Measurements from ENCODE around the gene TTYH1.
A peak's percentile ranks its signal among the peaks of the same experiment; 100 is the strongest.
"Not testable (repeated sequence)": the region's sequence is repeated elsewhere in the genome, so short reads cannot be mapped to it uniquely, and the experiment has no call there.

Gene TTYH1

GRCh38 chr19:54415208-54415900 is at the start of gene TTYH1:
TTYH1 (plus strand) TSS chr19:54415464; CDS start chr19:54415553, 89 bp downstream.
- DNase-seq, result peak in 1 of 2 donors; percentile 63

- DNase-seq, result not testable (repeated sequence)
Observed at GRCh38 chr19:54365798-54366197, 49.5 kb upstream of the TTYH1 start.

- DNase-seq, result no peak
Observed at GRCh38 chr19:54366811-54367210, 48.5 kb upstream of the TTYH1 start.

GRCh38 chr19:54369082-54369687 is 46.1 kb upstream of the TTYH1 start:
- DNase-seq, result no peak

- DNase-seq, result not testable (repeated sequence)
Observed at GRCh38 chr19:54369688-54370433, 45.4 kb upstream of the TTYH1 start.

GRCh38 chr19:54370434-54370796 is 44.8 kb upstream of the TTYH1 start:
- not testable (repeated sequence) for DNase-seq

GRCh38 chr19:54371453-54371852 is 43.8 kb upstream of the TTYH1 start:
- not testable (repeated sequence) for DNase-seq

GRCh38 chr19:54373781-54374631 is 41.3 kb upstream of the TTYH1 start:
- DNase-seq, result no peak

GRCh38 chr19:54375181-54375938 is 39.9 kb upstream of the TTYH1 start:
- not testable (repeated sequence) for DNase-seq

- DNase-seq, result no peak
Observed at GRCh38 chr19:54376610-54377285, 38.5 kb upstream of the TTYH1 start.

- DNase-seq, result no peak
Observed at GRCh38 chr19:54379187-54379678, 36.0 kb upstream of the TTYH1 start.

- DNase-seq, result no peak
Observed at GRCh38 chr19:54380897-54381296, 34.4 kb upstream of the TTYH1 start.

GRCh38 chr19:54382041-54382440 is 33.2 kb upstream of the TTYH1 start:
- not testable (repeated sequence) for DNase-seq

GRCh38 chr19:54383330-54383729 is 31.9 kb upstream of the TTYH1 start:
- no peak for DNase-seq

- no peak for DNase-seq
Observed at GRCh38 chr19:54387991-54388801, 27.1 kb upstream of the TTYH1 start.

GRCh38 chr19:54388802-54389139 is 26.5 kb upstream of the TTYH1 start:
- DNase-seq, result no peak

GRCh38 chr19:54389553-54389952 is 25.7 kb upstream of the TTYH1 start:
- no peak for DNase-seq

GRCh38 chr19:54390942-54391577 is 24.2 kb upstream of the TTYH1 start:
- peak; percentile 42 to 50 for DNase-seq

GRCh38 chr19:54391589-54392061 is 23.6 kb upstream of the TTYH1 start:
- no peak for DNase-seq

- DNase-seq, result no peak
Observed at GRCh38 chr19:54392105-54392504, 23.2 kb upstream of the TTYH1 start.

Measured in hippocampal formation (tissue), 2 donors.